Activated T-helper 2 cell treated with anti-CD3 and anti-CD28 coated beads, Interferon-gamma antibody, Interleukin-2, Interleukin-4, amounts not matched to agents 10 μg/mL and 5 μg/mL and 100 μg/mL, durations not matched to agents 14 hours and 24 hours and 36 hours (primary cell): ENCODE measurements around the gene MIOS. TPM values are rescaled to one million over a fixed set of nuclear protein-coding genes. Genes with fewer than 3 reads are reported as not detected.

Experiments
- DNase-seq: peaks from one replicate; pipeline ENCODE4 v3.0.0; 2021; ENCODE audit warnings: low spot score
- H3K27ac Mint-ChIP-seq: one replicate; pipeline ENCODE4 v1.8.0; 2021; ENCODE audit warnings: mixed read lengths
- H3K27me3 Mint-ChIP-seq: one replicate; pipeline ENCODE4 v1.8.0; 2021; ENCODE audit warnings: low read depth, mixed read lengths
- H3K36me3 Mint-ChIP-seq: one replicate; pipeline ENCODE4 v1.8.0; 2021; ENCODE audit warnings: low read depth, mixed read lengths
- H3K4me1 Mint-ChIP-seq: one replicate; pipeline ENCODE4 v1.8.0; 2021; ENCODE audit warnings: low read depth, mixed read lengths
- H3K4me3 Mint-ChIP-seq: one replicate; pipeline ENCODE4 v1.8.0; 2021; ENCODE audit warnings: low read depth, mild to moderate bottlenecking, moderate library complexity, mixed read lengths
- H3K9me3 Mint-ChIP-seq: one replicate; pipeline ENCODE4 v1.8.0; 2021; ENCODE audit warnings: mixed read lengths
- intact Hi-C: fragments of 100-400 bp; cut with micrococcal nuclease; formaldehyde crosslinking; loops from one replicate; pipeline ENCODE4 v1.15.1; 2023
- total RNA-seq: library from RNA; stranded (reverse); gene quantifications from 2 replicates; pipeline ENCODE4 v1.2.3, GENCODE V29; 2022

MIOS gene
- total RNA-seq, 1 donor from 2014 or later, result 29.8 TPM

DNA sequence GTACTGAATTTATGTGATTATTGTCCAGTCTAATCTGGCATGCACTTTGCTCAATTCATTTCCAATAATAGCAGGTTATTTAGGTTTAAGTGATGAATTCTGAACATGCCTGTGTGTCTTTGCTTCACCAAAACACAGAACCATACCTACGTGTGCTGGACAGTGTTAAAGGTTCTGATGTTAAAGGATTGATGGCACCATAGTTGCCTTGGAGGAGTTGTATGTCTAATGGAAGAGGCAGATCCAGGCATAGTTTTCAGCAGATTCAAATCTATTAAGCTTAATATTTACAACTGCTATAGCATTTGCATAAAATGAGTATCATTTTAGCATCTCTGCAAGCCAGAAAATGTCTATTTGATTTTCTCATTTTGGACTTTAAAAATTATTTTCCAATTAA, 45.8 kb downstream of the MIOS start:
- no peak overlapping the region for H3K4me3 Mint-ChIP-seq
- H3K27me3 Mint-ChIP-seq, result no peaks in the 10 kb centered on the region
- no peaks in the 10 kb centered on the region for H3K9me3 Mint-ChIP-seq
- peaks cover under 1% of the 10 kb centered on the region for H3K4me1 Mint-ChIP-seq
- no peak overlapping the region for H3K27ac Mint-ChIP-seq
- intact Hi-C loops, result no loop called here
- peaks cover 8% of the 10 kb centered on the region for H3K36me3 Mint-ChIP-seq
- DNase-seq, result no peak

DNA sequence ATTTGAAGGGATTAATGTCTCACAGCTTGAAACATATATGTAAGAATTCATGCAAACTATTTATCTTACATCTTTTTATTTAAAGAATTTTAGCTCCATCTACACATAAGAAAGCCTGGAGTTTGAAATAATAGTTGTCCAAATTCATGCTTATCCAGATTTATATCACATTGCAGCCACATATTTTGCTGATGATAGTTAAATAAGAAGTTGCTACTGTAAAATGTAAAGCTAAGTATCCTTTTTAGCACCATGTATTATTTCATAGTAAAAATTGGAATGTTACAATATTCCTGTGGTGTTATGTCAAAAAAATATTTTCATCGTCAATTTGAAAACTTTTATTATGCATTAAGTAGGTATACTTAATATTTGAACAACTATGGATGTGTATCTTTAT, 46.5 kb downstream of the MIOS start:
- Mint-ChIP-seq H3K9me3 (no peaks in the 10 kb centered on the region), H3K27me3 (no peaks in the 10 kb centered on the region), H3K4me1 (peaks cover 5% of the 10 kb centered on the region), H3K27ac (no peak overlapping the region), H3K4me3 (no peak overlapping the region), H3K36me3 (peaks cover 3% of the 10 kb centered on the region)
- intact Hi-C loops, result no loop called here
- no peak for DNase-seq

DNA sequence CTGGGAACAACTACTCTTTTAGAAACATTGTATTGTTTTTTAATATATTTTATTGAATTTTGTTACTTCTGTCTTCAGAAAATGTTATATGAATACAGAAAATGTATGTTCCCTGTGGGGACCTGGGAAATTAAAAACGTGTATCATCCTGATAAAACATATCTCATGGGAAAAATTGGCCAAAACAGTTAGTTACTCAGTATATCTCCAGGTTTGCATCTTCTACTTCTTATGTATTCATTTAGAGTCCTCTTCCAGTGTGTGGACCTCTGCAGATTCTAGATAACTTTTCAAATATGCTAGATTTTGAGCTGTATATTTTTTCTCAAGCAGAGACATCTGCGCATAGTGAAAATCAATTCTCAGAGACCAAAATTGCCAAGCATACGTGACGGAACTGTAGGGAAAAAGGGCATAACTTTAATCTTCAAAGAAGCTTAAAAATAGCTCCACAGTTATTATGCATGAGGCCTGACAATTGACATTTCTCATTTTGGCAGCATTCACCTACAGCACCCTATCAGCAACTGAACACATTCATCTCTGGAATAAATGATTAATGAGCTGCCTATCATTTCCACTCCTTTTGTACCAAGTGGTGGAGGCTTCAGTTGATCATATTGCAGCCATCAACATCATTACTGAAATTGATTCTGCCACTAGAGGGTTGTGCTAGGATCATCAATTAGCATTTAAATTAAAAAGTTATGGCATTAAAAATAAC, 47.5 kb downstream of the MIOS start:
- no peak overlapping the region for H3K4me3 Mint-ChIP-seq
- DNase-seq, result no peak
- peaks cover 5% of the 10 kb centered on the region for H3K4me1 Mint-ChIP-seq
- no peaks in the 10 kb centered on the region for H3K9me3 Mint-ChIP-seq
- peaks cover 3% of the 10 kb centered on the region for H3K36me3 Mint-ChIP-seq
- intact Hi-C loops, result no loop called here
- H3K27ac Mint-ChIP-seq, result no peak overlapping the region
- peaks cover 5% of the 10 kb centered on the region for H3K27me3 Mint-ChIP-seq

DNA sequence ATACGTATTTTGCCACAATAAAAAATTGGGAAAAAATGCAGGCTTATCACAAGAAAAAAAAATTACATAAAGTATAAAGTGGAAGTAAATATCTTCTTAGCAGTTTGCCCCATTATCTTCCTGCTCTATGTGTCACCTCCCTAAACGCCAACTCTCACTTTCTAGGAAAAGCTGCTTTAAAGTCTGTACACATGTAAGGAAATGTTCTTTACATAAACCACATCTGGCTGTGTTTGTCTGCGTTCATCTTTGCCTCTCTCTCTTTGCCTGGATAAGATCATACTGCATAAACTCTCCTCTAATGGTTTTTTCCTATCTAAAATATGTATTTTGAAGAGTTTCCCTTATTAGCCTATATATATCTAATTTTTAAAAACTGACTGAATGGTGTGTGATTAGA, 50.9 kb downstream of the MIOS start:
- H3K9me3 Mint-ChIP-seq, result no peaks in the 10 kb centered on the region
- intact Hi-C loops, result loop anchor here (2.0 kb wide), 1 partner anchor 13 kb away; no protein-coding TSS in a partner anchor
- peaks cover 7% of the 10 kb centered on the region for H3K27me3 Mint-ChIP-seq
- no peak overlapping the region for H3K27ac Mint-ChIP-seq
- no peaks in the 10 kb centered on the region for H3K36me3 Mint-ChIP-seq
- no peak overlapping the region for H3K4me3 Mint-ChIP-seq
- H3K4me1 Mint-ChIP-seq, result peaks cover 5% of the 10 kb centered on the region
- DNase-seq, result no peak

DNA sequence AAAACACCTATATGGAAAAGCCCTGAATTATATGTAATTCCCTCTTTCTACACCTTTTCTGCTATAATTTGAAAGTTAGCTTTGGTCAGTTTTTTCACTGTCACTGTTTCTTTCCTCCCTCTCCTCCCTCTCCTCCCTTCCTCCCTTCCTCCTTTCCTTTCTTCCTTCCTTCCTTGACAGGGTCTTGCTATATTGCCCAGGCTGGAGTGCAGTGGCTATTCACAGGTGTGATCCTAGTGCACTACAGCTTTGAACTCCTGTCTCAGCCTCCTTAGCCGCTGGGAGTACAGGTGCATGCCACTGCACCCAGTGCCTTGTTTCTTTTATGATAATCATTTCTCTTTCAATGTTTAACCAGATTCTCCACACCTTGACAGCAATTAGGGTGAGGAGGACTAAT, 51.7 kb downstream of the MIOS start:
- Mint-ChIP-seq H3K4me3 (no peak overlapping the region), H3K27me3 (peaks cover 10% of the 10 kb centered on the region), H3K36me3 (no peaks in the 10 kb centered on the region), H3K27ac (no peak overlapping the region), H3K4me1 (peaks cover 5% of the 10 kb centered on the region), H3K9me3 (no peaks in the 10 kb centered on the region)
- DNase-seq, result no peak
- intact Hi-C loops, result no loop called here

DNA sequence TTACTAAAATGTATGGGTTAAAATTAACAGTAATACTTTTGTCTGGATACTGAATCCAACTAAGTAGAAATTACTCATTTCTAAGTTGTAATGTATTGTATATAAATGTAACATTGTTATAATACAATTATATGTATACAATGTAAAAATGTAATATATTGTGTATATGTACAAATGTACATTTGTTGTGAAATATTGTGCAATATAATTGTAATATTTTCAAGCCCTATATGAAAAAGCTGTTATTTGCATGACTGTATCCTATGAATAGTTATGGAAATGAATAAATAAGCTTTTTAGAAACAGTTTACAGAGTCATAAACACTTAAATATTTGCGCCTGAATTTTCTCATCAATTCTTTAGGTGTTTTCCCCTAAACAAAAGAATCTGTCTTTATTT, 53.6 kb downstream of the MIOS start:
- H3K9me3 Mint-ChIP-seq, result no peaks in the 10 kb centered on the region

DNA sequence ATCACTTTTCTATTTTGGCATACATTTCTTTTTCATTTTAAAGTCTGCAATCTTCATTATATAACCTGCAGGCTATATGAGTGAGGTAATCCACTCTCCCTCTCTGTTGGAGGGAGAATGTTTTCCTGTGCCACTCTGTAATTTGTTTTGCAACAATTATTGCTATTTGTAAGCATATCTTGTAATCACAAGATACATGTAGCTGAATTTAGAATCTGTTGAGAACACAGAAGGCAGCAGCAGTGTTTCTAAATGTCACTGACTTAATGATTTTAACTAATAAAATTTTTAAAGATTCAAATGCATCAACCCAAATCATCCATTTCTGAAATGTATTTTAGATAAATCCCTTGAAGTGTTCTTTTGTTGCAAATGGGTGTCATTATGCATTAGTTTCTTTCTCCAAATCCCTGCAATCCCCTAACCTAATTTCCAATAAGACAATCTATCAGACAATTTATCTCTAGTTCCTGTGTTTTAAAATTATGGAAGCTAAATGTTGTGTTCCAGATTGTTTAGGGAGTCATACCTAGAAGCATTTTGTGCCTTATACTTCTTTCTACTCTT, 54.0 kb downstream of the MIOS start:
- Mint-ChIP-seq H3K36me3 (no peaks in the 10 kb centered on the region), H3K4me3 (no peak overlapping the region), H3K4me1 (peaks cover 5% of the 10 kb centered on the region), H3K9me3 (peaks cover 1% of the 10 kb centered on the region), H3K27me3 (peaks cover 14% of the 10 kb centered on the region), H3K27ac (no peak overlapping the region)
- DNase-seq, result no peak
- intact Hi-C loops, result no loop called here

More for the DNA sequence above, 53.6 kb downstream of the MIOS start:
- intact Hi-C loops, result no loop called here
- Mint-ChIP-seq H3K27ac (no peak overlapping the region), H3K27me3 (peaks cover 14% of the 10 kb centered on the region), H3K36me3 (no peaks in the 10 kb centered on the region), H3K4me3 (no peak overlapping the region), H3K4me1 (peaks cover 5% of the 10 kb centered on the region)
- DNase-seq, result no peak

DNA sequence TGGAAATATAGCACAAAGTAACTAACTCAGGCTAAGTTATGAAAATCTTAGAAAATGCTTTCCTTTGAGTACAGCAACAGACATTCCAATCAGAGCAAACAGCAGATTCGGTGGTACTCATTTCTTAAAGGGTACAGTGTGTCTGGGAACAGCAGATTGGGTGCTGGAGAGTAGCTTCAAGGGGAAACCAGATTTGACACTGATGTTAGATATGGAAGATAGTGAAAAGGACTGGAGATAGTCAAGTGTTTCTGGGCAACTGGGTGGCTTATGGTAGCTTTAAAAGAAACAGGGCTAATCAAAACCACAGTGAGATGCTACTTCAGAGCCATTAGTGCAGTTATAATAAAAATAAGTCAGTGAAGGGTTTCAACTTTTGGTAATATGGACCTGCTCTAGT, 61.8 kb downstream of the MIOS start:
- no peak for DNase-seq
- intact Hi-C loops, result no loop called here
- H3K27me3 Mint-ChIP-seq, result peaks cover 3% of the 10 kb centered on the region
- no peak overlapping the region for H3K27ac Mint-ChIP-seq
- H3K4me3 Mint-ChIP-seq, result no peak overlapping the region
- H3K9me3 Mint-ChIP-seq, result peaks cover 24% of the 10 kb centered on the region
- peaks cover 11% of the 10 kb centered on the region for H3K36me3 Mint-ChIP-seq
- H3K4me1 Mint-ChIP-seq, result peaks cover 7% of the 10 kb centered on the region

DNA sequence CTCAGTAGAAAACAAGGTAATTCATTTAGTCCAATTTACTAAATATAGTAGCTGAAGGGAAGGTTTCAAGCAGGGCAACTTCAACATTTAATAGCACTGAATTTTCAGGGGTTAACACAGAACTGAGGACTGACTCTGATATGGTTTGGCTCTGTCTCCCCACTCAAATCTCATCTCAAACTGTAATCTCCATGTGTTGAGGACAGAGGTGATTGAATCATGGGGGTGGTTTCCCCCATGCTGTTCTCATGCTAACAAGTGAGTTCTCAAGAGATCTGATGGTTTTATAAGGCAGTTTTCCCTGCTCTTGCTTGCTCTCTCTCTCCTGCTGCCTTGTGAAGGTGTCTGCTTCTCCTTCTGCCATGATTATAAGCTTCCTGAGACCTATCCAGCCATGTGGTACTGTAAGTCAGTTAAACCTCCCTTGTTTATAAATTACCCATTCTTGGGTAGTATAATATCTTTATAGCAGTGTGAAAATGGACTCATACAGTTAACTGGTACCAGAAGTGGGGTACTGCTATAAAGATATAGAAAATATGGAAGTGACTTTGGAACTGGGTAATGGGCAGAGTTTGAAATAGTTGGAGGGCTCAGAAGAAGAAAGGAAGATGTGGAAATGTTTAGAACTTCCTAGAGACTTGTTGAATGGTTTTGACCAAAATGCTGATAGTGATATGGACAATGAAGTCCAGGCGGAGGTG, 64.1 kb downstream of the MIOS start:
- Mint-ChIP-seq H3K27ac (no peak overlapping the region), H3K4me3 (no peak overlapping the region), H3K4me1 (peaks cover 7% of the 10 kb centered on the region), H3K36me3 (peaks cover 18% of the 10 kb centered on the region), H3K27me3 (no peaks in the 10 kb centered on the region), H3K9me3 (peaks cover 23% of the 10 kb centered on the region)
- no peak for DNase-seq
- intact Hi-C loops, result loop anchor here (2.0 kb wide), 1 partner anchor 14 kb away; no protein-coding TSS in a partner anchor

DNA sequence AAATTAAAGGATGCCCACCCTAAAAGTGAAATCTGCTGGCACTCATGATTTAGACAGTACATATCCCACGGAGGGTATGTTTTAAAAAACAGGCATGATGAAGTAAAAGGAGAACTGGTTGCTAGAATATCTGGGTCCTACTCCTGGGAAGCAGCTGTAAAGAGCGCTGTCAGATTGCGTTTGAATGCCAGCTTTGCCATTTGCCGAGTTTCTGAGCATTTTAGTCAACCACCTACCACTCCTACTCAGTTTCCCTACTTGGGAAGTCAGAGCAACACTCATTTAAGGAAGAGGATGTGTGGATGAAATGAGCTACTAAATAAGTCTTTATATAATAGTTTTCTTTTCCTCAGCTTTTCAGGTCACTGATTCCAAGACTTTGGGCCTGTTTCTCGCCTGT, 72.7 kb downstream of the MIOS start:
- Mint-ChIP-seq H3K27me3 (no peaks in the 10 kb centered on the region), H3K36me3 (peaks cover 58% of the 10 kb centered on the region), H3K4me1 (peaks cover 31% of the 10 kb centered on the region), H3K9me3 (no peaks in the 10 kb centered on the region), H3K27ac (peak overlapping the region; percentile 99), H3K4me3 (peak overlapping the region; percentile 94)
- no peak for DNase-seq
- intact Hi-C loops, result loop anchor here (5.0 kb wide), 1 partner anchor 42 kb away; no protein-coding TSS in a partner anchor

DNA sequence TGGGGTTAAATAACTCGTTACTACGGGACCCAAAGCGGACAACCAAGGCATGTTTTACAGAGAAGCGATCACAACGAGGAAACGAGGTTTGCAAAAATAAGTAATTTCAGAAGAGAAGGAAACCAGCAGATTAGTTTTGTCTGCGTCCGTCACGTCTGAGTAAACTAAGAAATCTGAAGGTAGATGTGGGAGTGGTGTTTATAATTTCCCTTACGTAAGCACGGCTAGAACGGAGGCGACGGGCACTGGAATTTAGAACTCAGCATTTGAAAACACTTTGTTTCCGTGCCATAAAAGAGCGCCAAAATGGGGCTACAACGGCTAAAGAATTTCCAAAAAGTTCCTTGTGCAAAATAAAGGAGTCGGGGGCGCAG, 73.2 kb downstream of the MIOS start:
- peak; percentile 37 for DNase-seq
- peaks cover 31% of the 10 kb centered on the region for H3K4me1 Mint-ChIP-seq
- H3K36me3 Mint-ChIP-seq, result peaks cover 62% of the 10 kb centered on the region
- H3K27ac Mint-ChIP-seq, result peak overlapping the region; percentile 99
- H3K27me3 Mint-ChIP-seq, result no peaks in the 10 kb centered on the region
- intact Hi-C loops, result loop anchor here (1.0 to 5.0 kb wide), 12 partner anchors 31 to 593 kb away; partner anchors contain the start of genes C1GALT1 and GLCCI1
- no peaks in the 10 kb centered on the region for H3K9me3 Mint-ChIP-seq
- H3K4me3 Mint-ChIP-seq, result peak overlapping the region; percentile 94

DNA sequence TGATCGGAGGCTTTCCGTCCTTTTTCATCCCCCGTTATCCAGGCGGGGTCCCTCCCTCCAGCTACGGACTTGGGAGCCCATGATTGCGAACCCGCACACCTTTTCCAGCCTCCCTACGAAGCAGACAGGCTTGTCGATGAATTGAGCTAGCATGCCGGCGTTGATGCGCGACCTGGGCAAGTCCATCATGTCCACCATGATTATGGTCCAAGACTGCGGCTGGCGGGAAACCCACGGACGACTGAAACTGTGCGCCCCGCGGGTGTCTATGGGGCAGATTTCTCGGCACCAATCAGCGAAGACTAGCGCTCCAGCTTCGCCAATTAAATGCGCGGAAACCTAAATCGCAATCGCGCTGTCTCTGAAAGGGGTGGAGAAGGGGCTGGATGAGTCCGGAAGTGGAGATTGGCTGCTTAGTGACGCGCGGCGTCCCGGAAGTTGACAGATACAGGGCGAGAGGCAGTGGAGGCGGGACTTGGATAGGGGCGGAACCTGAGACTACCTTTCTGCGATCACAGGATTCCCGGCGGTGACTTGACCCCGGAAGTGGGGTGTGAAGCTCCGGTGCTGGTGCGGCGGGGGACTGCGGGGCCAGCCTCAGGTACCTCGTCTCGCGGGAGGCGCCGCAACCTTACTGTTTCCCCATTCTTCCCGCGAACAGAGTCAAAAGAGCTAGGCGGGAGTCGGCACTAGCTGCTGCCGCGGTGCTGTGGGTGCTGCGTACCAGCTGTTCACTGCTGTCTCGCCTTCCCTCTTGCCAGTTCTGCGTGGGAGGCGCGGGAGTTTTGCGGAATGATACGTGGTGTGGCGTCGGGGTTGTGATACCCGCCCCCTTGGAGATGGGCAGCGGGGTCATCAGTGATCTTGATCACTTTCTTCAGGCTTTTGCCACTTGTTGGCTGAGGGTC, 73.8 kb downstream of the MIOS start, which contains the start of gene UMAD1:
Gene UMAD1, plus strand, starts transcription at position 532 of the 908 bp plus-strand sequence. CDS start 32,620 bp downstream, outside the sequence.
- Mint-ChIP-seq H3K27me3 (no peaks in the 10 kb centered on the region), H3K4me3 (peak within 1 kb of the TSS; percentile 94), H3K27ac (peak within 1 kb of the TSS; percentile 99), H3K9me3 (no peaks in the 10 kb centered on the region), H3K4me1 (peaks cover 31% of the 10 kb centered on the region), H3K36me3 (peaks cover 62% of the 10 kb centered on the region)
- intact Hi-C loops, result loop anchor here (1.0 to 2.0 kb wide), 12 partner anchors 13 to 593 kb away; partner anchors contain the start of genes C1GALT1 and GLCCI1
- peak; percentile 99 for DNase-seq
